AG04449 (cell line): ENCODE results near the gene ASIP.
A peak's percentile ranks its signal among the peaks of the same experiment; 100 is the strongest.

Experiments used
- CTCF ChIA-PET: fragments of 350-600 bp; formaldehyde crosslinking; extraction: SDS; loops from one replicate; lab custom pipeline; 2021; ENCODE audit warnings: antibody characterized with exemption; lab: Yijun Ruan, JAX
- POLR2A ChIA-PET: fragments of 400-600, 350-600 bp; formaldehyde crosslinking; extraction: SDS; loops from one replicate; lab custom pipeline; 2020; ENCODE audit warnings: antibody characterized with exemption, inconsistent platforms; lab: Yijun Ruan, JAX
- DNase-seq: peaks from one replicate; pipeline ENCODE4 v3.0.0-alpha.2; 2010; ENCODE audit warnings: low read depth, low spot score
- H3K4me3 ChIP-seq: 2 replicates; pipeline ENCODE4 v1.5.1; 2011; ENCODE audit warnings: low read depth, mild to moderate bottlenecking, control low read depth, low read length
- TF ChIP-seq, protein P1 (sequence below): IDR thresholded peaks from one replicate; pipeline ENCODE4 v1.5.1; 2011; ENCODE audit warnings: mild to moderate bottlenecking, moderate library complexity, low read length, control low read depth, inconsistent platforms; ENCODE audit not compliant: insufficient read depth; ENCODE audit errors: missing control alignments

The ASIP gene

DNA sequence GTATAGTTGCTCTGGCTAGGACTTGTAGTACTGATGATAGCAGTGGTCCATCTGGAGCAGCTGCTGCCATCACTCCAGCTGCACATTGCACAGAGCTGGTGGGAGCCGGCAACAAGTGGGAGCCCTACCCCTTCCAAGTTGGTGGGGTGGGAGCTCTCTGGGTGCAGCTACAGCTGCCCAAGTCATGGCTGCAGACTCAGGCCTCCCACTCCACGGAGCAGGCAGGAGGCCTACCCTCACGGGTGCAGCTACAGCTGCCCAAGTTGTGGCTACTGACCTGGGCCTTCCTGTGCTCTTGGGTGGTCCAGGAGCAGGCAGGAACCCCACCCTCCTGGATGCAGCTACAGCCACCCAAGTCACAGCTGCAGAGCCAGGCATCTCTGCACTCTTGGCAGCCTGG is 32.1 kb upstream of the ASIP start:
- TF ChIP-seq, protein P1, sequence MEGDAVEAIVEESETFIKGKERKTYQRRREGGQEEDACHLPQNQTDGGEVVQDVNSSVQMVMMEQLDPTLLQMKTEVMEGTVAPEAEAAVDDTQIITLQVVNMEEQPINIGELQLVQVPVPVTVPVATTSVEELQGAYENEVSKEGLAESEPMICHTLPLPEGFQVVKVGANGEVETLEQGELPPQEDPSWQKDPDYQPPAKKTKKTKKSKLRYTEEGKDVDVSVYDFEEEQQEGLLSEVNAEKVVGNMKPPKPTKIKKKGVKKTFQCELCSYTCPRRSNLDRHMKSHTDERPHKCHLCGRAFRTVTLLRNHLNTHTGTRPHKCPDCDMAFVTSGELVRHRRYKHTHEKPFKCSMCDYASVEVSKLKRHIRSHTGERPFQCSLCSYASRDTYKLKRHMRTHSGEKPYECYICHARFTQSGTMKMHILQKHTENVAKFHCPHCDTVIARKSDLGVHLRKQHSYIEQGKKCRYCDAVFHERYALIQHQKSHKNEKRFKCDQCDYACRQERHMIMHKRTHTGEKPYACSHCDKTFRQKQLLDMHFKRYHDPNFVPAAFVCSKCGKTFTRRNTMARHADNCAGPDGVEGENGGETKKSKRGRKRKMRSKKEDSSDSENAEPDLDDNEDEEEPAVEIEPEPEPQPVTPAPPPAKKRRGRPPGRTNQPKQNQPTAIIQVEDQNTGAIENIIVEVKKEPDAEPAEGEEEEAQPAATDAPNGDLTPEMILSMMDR: no peak
- H3K4me3 ChIP-seq: no peak overlapping the region
- POLR2A ChIA-PET: no interaction called here
- CTCF ChIA-PET: interaction anchor here (0.9 to 3.3 kb wide), 4 partner anchors 9 to 94 kb away, joined by 3 to 18 read pairs (median 5); partner anchors contain the start of gene AHCY
- DNase-seq: no peak

DNA sequence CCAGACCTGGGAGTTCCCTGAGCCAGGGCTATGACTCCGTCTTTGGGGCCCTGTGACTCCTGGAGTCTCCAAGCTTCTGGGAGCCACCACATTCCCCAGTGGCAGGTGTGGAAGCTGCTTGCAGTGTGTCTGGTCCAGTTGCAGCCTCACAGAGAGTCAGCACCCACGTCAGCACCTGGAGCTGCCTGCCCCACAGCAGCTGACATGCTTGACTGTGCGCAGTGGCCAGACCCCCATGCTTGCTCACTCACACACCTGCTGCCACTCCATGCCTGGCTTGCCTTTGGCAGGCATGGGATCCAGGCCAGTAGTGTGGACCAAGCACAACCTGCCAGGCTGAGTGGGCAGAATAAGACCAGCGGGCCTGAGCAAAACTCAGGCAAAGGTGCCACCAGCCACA is 31.0 kb upstream of the ASIP start:
- POLR2A ChIA-PET: no interaction called here
- no peak for DNase-seq
- CTCF ChIA-PET: interaction anchor here (2.4 to 3.3 kb wide), 2 partner anchors 10 to 20 kb away, joined by 7 to 18 read pairs; no protein-coding TSS in a partner anchor
- TF ChIP-seq, protein P1: no peak
- H3K4me3 ChIP-seq: no peak overlapping the region

DNA sequence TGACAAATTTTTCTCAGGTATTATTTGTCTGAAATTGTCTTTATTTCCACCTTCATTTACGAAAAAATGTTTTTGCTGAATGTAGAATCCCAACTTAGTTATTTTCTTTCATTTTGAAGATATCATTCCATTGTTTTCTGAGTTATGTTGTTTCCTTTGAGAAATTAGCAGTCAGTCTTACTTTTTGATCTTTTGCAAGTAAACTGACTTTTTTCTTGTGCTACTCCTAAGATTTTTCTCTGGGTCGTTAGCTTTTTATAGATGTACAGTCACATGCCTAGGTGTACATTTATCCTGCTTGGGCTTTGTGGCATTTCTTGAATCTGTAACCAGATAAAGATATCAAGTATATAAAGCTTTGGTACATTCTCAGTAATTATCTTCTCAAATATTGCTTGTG is 29.6 kb upstream of the ASIP start:
- DNase-seq: no peak
- H3K4me3 ChIP-seq: no peak overlapping the region
- CTCF ChIA-PET: interaction anchor here (1.0 kb wide), 1 partner anchor 101 kb away, joined by 4 read pairs; no protein-coding TSS in a partner anchor
- TF ChIP-seq, protein P1: no peak
- POLR2A ChIA-PET: no interaction called here

DNA sequence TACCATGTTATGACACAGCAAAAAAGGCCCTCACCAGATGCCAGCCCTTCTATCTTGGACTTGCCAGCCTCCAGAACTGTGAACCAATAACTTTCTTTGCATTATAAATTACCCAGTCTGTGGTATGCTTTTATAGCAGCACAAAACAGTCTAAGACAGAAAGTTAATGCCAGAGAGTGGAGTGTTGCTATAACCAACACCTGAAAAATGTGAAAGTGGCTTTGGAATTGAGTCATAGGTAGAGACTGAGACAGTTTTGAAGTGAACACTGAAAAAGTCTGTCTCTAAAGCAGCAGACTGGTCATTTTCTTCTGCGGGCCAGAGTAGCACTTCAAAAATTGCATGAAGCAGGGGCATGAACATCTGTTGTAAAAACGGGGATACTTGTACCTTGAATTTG is 28.0 kb upstream of the ASIP start:
- no peak overlapping the region for H3K4me3 ChIP-seq
- POLR2A ChIA-PET: no interaction called here
- CTCF ChIA-PET: no interaction called here
- DNase-seq: no peak
- TF ChIP-seq, protein P1: no peak

DNA sequence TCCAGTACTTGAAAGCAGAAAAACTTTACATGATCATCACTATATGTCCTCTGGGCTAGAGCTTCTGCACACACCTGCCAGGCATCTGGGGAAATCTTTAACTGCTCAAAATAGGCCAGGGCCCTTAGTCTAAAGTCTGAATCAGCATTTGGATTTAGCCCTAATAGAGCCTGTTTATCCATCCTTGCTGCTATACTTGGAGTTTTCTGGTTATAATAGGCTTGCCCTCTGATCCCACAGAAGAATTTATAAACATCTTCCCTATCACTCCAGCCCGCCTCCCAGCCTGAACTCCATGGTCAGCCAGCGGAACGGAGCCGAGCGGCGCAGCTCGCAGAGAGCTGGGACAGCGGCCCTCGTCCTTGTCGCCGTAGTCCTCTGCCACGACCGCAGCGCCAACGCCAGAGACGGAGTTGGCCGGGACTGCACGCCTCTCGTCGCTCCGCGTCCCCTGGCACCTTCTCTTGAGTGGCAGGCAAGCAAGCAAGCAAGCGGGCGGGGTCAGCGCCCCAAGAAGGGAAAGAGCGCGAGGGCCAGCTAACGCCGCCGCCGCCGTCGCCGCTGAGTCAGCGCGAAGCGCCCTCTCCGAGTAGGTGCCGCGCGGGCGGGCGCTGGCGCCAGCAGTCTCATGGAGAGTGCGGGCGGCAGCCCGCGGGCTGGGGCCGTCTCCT is 25.4 kb upstream of the ASIP start:
- TF ChIP-seq, protein P1: no peak
- CTCF ChIA-PET: interaction anchor here (1.5 to 1.9 kb wide), 3 partner anchors 18 to 41 kb away, joined by 4 to 10 read pairs (median 4); no protein-coding TSS in a partner anchor
- H3K4me3 ChIP-seq: peak overlapping the region; percentile 67
- no peak for DNase-seq
- POLR2A ChIA-PET: interaction anchor here (1.2 kb wide), 1 partner anchor 405 kb away, joined by 3 read pairs; the partner anchor contains the start of gene CHMP4B

DNA sequence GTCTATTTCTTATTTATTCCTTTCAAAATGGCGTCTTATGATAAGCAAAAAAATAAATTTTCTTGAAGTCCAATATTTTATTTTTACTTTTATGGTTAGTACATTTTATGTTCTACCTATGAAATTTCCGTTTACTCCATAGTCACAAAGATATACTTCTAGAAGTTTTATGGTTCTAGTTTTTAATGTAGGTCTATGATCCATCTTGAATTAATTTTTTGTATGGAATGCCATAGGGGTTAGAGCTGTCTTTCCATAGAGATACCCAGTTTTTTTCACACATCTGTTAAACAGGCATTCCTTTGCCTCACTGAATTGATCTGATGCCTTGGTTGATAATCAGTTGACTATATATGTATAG is 24.9 kb upstream of the ASIP start:
- CTCF ChIA-PET: interaction anchor here (1.5 to 1.9 kb wide), 3 partner anchors 18 to 40 kb away, joined by 4 to 10 read pairs (median 4); no protein-coding TSS in a partner anchor
- POLR2A ChIA-PET: interaction anchor here (1.2 kb wide), 1 partner anchor 405 kb away, joined by 3 read pairs; the partner anchor contains the start of gene CHMP4B

More for the DNA sequence above, 24.9 kb upstream of the ASIP start:
- TF ChIP-seq, protein P1: no peak
- DNase-seq: no peak
- peak overlapping the region; percentile 67 for H3K4me3 ChIP-seq
